GM23248 (cell line): ENCODE measurements around the gene RAB31.

Experiments
- EZH2 ChIP-seq: fragments of 200-600 bp; sonication (generic); IDR thresholded peaks from 2 replicates; pipeline ENCODE4 v1.6.1; 2018; ENCODE audit warnings: antibody characterized with exemption, mild to moderate bottlenecking; ENCODE audit not compliant: insufficient read depth, poor library complexity, severe bottlenecking
- EZH2phosphoT487 ChIP-seq: fragments of 200-600 bp; sonication (generic); IDR thresholded peaks from 2 replicates; pipeline ENCODE4 v1.6.1; 2018; ENCODE audit warnings: antibody characterized with exemption, moderate library complexity, mild to moderate bottlenecking, low read depth; ENCODE audit not compliant: insufficient read depth

GRCh38 chr18:9688036-9688741 is 19.9 kb upstream of the RAB31 start:
- TF ChIP-seq EZH2phosphoT487 (no peak), EZH2 (no peak)
